Mesendoderm (in vitro differentiated cells): Measurements from ENCODE around the gene GRM7.

ENCODE experiments used
- DNase-seq: peaks from one replicate; pipeline ENCODE4 v3.0.0; 2013
- H2AK5ac ChIP-seq: 2 replicates; pipeline ENCODE4 v1.6.1; 2013; ENCODE audit warnings: low read length, inconsistent platforms
- H2BK120ac ChIP-seq: 2 replicates; pipeline ENCODE4 v1.6.1; 2013; ENCODE audit warnings: low read depth, mild to moderate bottlenecking, low read length, moderate library complexity, mixed read lengths
- H2BK15ac ChIP-seq: replicated peaks from 2 replicates; pipeline ENCODE4 v1.6.1; 2013; ENCODE audit warnings: low read depth, mild to moderate bottlenecking, moderate library complexity
- H2BK5ac ChIP-seq: 2 replicates; pipeline ENCODE4 v1.6.1; 2013; ENCODE audit warnings: low read length, inconsistent platforms
- H3K18ac ChIP-seq: 2 replicates; pipeline ENCODE4 v1.6.1; 2013; ENCODE audit warnings: mild to moderate bottlenecking, low read length, mixed read lengths
- H3K23ac ChIP-seq: one replicate; pipeline ENCODE4 v1.6.1; 2013; ENCODE audit warnings: low read length
- H3K27ac ChIP-seq: 2 replicates; pipeline ENCODE4 v1.5.1; 2013; ENCODE audit warnings: low read depth, mild to moderate bottlenecking, inconsistent platforms, low read length, moderate library complexity
- H3K27me3 ChIP-seq: 2 replicates; pipeline ENCODE4 v1.6.1; 2013; ENCODE audit warnings: low read length, control low read depth, mild to moderate bottlenecking, inconsistent platforms; ENCODE audit not compliant: insufficient read depth, poor library complexity
- H3K36me3 ChIP-seq: 2 replicates; pipeline ENCODE4 v1.6.1; 2013; ENCODE audit warnings: low read length, inconsistent platforms; ENCODE audit not compliant: control insufficient read depth, insufficient read depth
- H3K4ac ChIP-seq: one replicate; pipeline ENCODE4 v1.6.1; 2013; ENCODE audit warnings: low read depth, mild to moderate bottlenecking, low read length, moderate library complexity
- H3K4me1 ChIP-seq: 2 replicates; pipeline ENCODE4 v1.6.1; 2013; ENCODE audit warnings: low read depth, low read length, inconsistent platforms; ENCODE audit not compliant: control insufficient read depth
- H3K4me2 ChIP-seq: 2 replicates; pipeline ENCODE4 v1.6.1; 2013; ENCODE audit warnings: low read length
- H3K4me3 ChIP-seq: 2 replicates; pipeline ENCODE4 v1.5.1; 2013; ENCODE audit warnings: mild to moderate bottlenecking, low read length
- H3K56ac ChIP-seq: one replicate; pipeline ENCODE4 v1.6.1; 2013; ENCODE audit warnings: low read length
- H3K79me1 ChIP-seq: 2 replicates; pipeline ENCODE4 v1.6.1; 2013; ENCODE audit warnings: low read length, inconsistent platforms
- H3K79me2 ChIP-seq: 2 replicates; pipeline ENCODE4 v1.6.1; 2013; ENCODE audit warnings: mild to moderate bottlenecking, low read length; ENCODE audit not compliant: control insufficient read depth, insufficient read depth
- H3K9ac ChIP-seq: 2 replicates; pipeline ENCODE4 v1.6.1; 2013; ENCODE audit warnings: low read length, inconsistent platforms
- H4K5ac ChIP-seq: one replicate; pipeline ENCODE4 v1.6.1; 2013; ENCODE audit warnings: low read length
- H4K8ac ChIP-seq: one replicate; pipeline ENCODE4 v1.6.1; 2013; ENCODE audit warnings: low read depth, mild to moderate bottlenecking, control low read depth, low read length, moderate library complexity
- WGBS: extraction: QIAGEN DNeasy Blood & Tissue Kit; methylation state at CpG from one replicate; pipeline ENCODE4 v1.1.7; 2013; ENCODE audit warnings: low lambda C conversion rate, missing lambda C conversion rate; ENCODE audit not compliant: insufficient coverage; ENCODE audit errors: extremely low coverage; 5-methylcytosine and 5-hydroxymethylcytosine counted together

The GRM7 gene

DNA sequence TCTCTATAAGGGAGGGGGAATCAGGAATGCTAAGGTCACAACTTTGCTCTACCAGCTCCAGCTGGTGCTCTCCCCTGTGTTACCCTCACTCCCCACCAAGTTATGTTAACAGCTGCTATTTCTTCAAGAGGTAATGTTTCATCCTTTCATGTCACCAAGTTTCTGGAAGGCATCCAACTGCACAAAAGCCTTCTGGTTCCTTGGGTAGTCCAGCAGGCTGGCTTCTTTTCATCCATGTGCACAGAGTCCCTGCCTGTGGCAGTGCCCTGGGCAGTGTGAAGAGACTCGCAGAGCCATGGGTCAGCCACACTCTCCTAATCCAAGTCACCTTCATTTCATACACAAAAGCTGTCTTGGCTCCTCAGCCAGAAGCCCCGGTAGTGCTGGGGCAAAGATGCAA, 903.2 kb downstream of the GRM7 start:
- H3K18ac ChIP-seq = no peak overlapping the region
- H2BK120ac ChIP-seq = no peak overlapping the region
- H3K56ac ChIP-seq = no peak overlapping the region
- no peak overlapping the region for H3K27ac ChIP-seq
- no peak overlapping the region for H3K9ac ChIP-seq
- H2AK5ac ChIP-seq = no peak overlapping the region
- H2BK15ac ChIP-seq = no peak overlapping the region
- no peaks in the 10 kb centered on the region for H3K27me3 ChIP-seq
- H3K4me2 ChIP-seq = no peak overlapping the region
- no peak overlapping the region for H4K5ac ChIP-seq
- no peak overlapping the region for H3K23ac ChIP-seq
- no peaks in the 10 kb centered on the region for H3K79me1 ChIP-seq
- H4K8ac ChIP-seq = no peak overlapping the region
- no peak overlapping the region for H2BK5ac ChIP-seq
- H3K4ac ChIP-seq = no peak overlapping the region
- H3K79me2 ChIP-seq = no peaks in the 10 kb centered on the region
- H3K36me3 ChIP-seq = no peaks in the 10 kb centered on the region
- H3K4me3 ChIP-seq = no peak overlapping the region
- DNase-seq = no peak
- WGBS = no CpG with 5 or more reads among the region's 2 CpGs
- H3K4me1 ChIP-seq = no peaks in the 10 kb centered on the region

DNA sequence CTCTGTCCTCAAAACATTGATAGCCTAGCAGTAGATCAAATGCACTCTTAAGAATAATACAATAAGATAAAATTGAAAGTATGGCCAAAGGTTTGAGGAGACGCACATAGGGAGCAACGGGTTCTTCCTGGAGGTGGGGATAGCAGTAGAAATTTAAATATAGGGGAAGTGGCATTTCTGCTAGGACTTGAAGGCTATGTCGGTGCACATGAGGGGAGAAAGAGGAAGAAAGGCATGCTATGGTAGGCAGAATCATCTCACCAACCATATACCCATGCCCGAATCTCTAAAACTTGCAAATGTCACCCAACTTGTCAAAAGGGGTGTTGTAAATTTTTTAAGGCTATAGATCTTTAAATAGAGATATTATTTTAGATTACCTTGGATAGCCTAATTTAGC, 905.6 kb downstream of the GRM7 start:
- Histone ChIP-seq H3K4me1 (no peaks in the 10 kb centered on the region), H3K79me2 (no peaks in the 10 kb centered on the region), H3K9ac (no peak overlapping the region), H3K36me3 (no peaks in the 10 kb centered on the region), H3K4ac (no peak overlapping the region), H3K56ac (no peak overlapping the region), H2BK5ac (no peak overlapping the region), H3K23ac (no peak overlapping the region), H3K79me1 (no peaks in the 10 kb centered on the region), H3K4me3 (no peak overlapping the region), H2BK120ac (no peak overlapping the region), H3K27ac (no peak overlapping the region), H2AK5ac (no peak overlapping the region), H3K27me3 (no peaks in the 10 kb centered on the region), H4K5ac (no peak overlapping the region), H3K18ac (no peak overlapping the region), H2BK15ac (no peak overlapping the region), H4K8ac (no peak overlapping the region), H3K4me2 (no peak overlapping the region)
- WGBS = no CpG with 5 or more reads among the region's 4 CpGs
- DNase-seq = no peak

DNA sequence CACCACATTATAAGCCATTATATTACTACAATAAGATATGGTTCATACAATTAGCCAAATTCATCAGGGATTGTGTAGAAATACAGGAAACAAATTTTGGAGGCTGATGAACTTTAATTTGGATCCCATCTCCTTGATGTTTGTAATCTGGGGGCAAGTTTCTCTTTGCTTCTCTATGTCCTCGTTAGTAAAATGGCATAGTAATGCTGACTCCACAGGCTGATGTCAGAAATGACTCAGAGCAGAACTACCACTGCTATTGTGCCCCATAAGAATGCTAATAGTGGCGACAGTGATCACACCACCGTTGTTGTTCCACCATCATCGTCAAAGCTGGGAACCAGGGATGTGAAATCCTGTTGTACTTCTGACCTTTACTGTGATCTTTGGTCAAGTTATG, 918.4 kb downstream of the GRM7 start:
- no peak overlapping the region for H2BK5ac ChIP-seq

DNA sequence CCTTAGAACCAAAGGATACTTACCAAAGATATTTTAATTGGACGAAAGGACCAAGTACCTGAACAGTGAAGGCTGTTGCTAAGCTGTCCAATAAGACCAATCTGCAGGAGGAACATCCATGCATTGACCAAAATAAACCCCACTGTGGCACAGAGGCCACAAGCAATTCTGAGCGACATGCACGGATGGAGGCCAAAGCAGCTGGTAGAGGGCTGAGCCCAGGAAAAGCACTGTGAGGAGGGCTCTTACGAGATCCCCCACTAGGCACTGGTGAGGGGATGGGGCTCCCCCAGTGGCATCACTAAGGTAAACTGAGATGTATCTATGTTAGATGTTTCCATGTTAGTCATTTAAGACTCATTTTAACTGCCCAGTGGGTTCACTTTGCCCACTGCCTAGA, 920.5 kb downstream of the GRM7 start:
- Histone ChIP-seq H3K18ac (no peak overlapping the region), H3K4me2 (no peak overlapping the region), H2BK120ac (no peak overlapping the region), H3K56ac (no peak overlapping the region), H2AK5ac (no peak overlapping the region), H3K4me1 (no peaks in the 10 kb centered on the region), H3K4me3 (no peak overlapping the region), H3K79me1 (no peaks in the 10 kb centered on the region), H3K27ac (no peak overlapping the region), H3K23ac (no peak overlapping the region), H3K79me2 (no peaks in the 10 kb centered on the region), H4K8ac (no peak overlapping the region), H3K9ac (no peak overlapping the region), H3K4ac (no peak overlapping the region), H2BK5ac (no peak overlapping the region), H2BK15ac (no peak overlapping the region), H3K36me3 (no peaks in the 10 kb centered on the region), H3K27me3 (no peaks in the 10 kb centered on the region), H4K5ac (no peak overlapping the region)
- no CpG with 5 or more reads among the region's 4 CpGs for WGBS
- DNase-seq = no peak

More for the DNA sequence above, 918.4 kb downstream of the GRM7 start:
- H2BK15ac ChIP-seq = no peak overlapping the region
- no peak overlapping the region for H2BK120ac ChIP-seq
- no peak overlapping the region for H3K23ac ChIP-seq
- no peak overlapping the region for H3K56ac ChIP-seq
- no peaks in the 10 kb centered on the region for H3K4me1 ChIP-seq
- H3K27me3 ChIP-seq = no peaks in the 10 kb centered on the region
- H2AK5ac ChIP-seq = no peak overlapping the region
- H3K36me3 ChIP-seq = no peaks in the 10 kb centered on the region
- no peak overlapping the region for H3K27ac ChIP-seq
- H3K4ac ChIP-seq = no peak overlapping the region
- no peak overlapping the region for H4K5ac ChIP-seq
- H3K4me3 ChIP-seq = no peak overlapping the region
- DNase-seq = peak; percentile 55
- H3K79me2 ChIP-seq = no peaks in the 10 kb centered on the region
- no CpG with 5 or more reads among the region's 4 CpGs for whole genome bisulfite sequencing
- no peak overlapping the region for H3K9ac ChIP-seq
- H3K18ac ChIP-seq = no peak overlapping the region
- no peak overlapping the region for H3K4me2 ChIP-seq
- no peaks in the 10 kb centered on the region for H3K79me1 ChIP-seq
- no peak overlapping the region for H4K8ac ChIP-seq

DNA sequence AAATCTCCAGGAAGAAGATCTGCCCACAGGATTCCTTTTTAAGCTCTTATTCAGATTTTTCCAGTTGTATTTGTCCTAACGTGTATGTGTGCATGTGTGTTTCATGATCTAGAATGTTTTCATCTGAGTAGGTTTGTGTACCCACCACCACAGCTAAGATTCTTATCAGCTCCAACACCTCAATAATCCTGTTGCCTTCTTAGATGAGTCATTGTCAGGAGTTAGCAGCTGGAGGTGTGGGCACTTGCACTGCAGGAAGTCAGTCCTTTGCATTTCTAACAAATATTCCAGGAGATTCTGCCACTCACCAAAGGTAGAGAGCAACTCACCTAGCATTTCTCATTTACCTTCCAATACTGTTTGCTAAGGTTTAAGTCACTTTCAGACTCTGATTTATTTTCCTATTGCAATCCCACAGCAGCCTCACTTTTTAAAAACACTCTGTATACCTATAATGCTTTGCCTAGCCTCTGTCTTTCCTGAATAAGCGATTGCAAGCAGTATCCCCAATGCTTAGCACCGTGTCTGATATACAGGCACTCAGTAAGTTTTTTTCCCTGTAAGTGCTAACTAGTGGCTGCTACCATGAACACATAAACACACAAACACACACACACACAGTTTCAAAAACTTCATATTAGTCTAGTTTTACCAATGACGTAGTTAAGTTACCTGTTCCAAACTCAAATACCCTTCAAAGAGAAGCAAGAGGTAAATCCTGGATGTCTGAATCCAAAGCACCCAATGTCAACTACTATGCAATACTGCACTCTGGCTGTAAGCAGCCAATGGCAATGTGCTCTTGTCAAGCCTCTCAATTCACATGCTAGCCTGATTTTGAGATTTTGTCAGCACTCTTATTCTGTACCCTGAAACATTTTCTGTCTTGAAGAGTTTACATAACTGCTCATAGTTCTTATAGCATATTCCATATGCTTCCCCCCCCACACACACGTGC, 927.2 kb downstream of the GRM7 start:
- H3K4me2 ChIP-seq = no peak overlapping the region
- no peak overlapping the region for H2AK5ac ChIP-seq
- no peak overlapping the region for H4K5ac ChIP-seq
- no peaks in the 10 kb centered on the region for H3K27me3 ChIP-seq
- H2BK120ac ChIP-seq = no peak overlapping the region
- H3K4me3 ChIP-seq = no peak overlapping the region
- peak overlapping the region; percentile 70 for H2BK5ac ChIP-seq
- H3K4ac ChIP-seq = peak overlapping the region; percentile 52
- H3K4me1 ChIP-seq = peaks cover 13% of the 10 kb centered on the region
- no peaks in the 10 kb centered on the region for H3K79me1 ChIP-seq
- H3K23ac ChIP-seq = no peak overlapping the region
- H3K79me2 ChIP-seq = no peaks in the 10 kb centered on the region
- H3K9ac ChIP-seq = no peak overlapping the region
- H3K27ac ChIP-seq = peak overlapping the region; percentile 60
- DNase-seq = peak; percentile 88
- peak overlapping the region; percentile 83 for H3K18ac ChIP-seq
- H4K8ac ChIP-seq = no peak overlapping the region
- WGBS = no CpG with 5 or more reads among the region's 5 CpGs
- peak overlapping the region; percentile 38 for H3K56ac ChIP-seq
- H2BK15ac ChIP-seq = no peak overlapping the region
- H3K36me3 ChIP-seq = no peaks in the 10 kb centered on the region
